ENCODE data around the gene PIK3R5.

Gene PIK3R5

GRCh38 chr17:8836821-8837562, 128.5 kb downstream of the PIK3R5 start:
- in situ Hi-C loops (cut with MboI; ENCODE audit: low sequenced_read_pairs), result no loop called here

DNA sequence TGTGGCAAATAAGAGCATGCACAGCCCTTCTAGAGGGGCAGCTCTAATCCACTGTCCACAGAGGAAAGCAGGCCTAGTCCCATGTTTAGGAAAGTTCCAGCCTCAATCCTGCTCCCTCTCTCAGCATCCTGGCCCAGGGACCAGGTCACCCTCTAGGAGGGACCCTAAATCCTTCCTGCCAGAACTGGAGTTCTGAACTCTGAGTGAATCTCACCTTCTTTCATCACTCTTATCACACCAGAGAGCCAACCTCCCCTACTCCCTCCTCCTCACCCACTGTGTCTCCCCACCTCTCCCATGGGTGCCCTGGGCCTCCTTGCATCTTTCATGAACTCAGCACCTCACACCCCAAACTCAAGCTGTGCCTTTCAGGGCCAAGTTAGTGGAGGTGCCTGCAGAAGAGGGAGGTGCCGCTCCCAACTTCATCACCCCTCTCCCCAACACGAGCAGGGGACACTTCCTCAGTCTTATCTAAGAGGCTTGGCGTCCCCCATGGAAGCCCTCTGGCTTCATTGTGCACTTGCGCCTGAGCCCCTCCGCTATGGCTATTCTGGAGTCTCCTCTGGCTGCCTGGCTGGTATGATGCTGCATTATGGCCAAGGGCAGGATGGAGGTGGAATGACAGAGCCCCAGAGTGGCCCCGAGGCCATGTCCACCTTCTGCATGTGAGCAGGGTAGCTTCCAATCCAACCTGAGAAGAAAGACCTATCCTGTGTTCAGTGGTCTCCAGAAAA, 129.7 kb downstream of the PIK3R5 start:
- in situ Hi-C loops (cut with MboI; ENCODE audit: low sequenced_read_pairs), result no loop called here

DNA sequence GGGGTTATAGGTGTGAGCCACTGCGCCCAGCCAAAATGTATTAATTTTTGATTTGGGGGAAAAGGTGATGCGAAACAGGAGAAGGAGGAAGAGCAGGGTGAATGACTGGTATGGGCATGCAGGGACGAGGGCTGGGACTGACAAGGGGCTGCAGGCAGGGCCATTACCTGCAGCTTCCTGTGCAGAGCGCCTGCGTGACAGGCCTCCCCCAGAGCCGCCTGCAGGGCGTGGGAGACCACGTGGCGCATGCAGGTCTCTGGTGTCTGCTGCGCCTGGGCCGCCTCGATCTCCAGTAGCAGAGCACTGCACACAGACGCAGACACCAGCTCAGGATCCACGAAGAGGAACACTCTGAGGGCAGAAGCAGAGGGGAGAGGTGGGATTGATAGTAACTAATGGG, 130.4 kb downstream of the PIK3R5 start:
- in situ Hi-C loops (cut with MboI; ENCODE audit: low sequenced_read_pairs), result no loop called here

- in situ Hi-C loops (cut with MboI; ENCODE audit: low sequenced_read_pairs), result no loop called here
Observed at GRCh38 chr17:8832711-8833352, 132.7 kb downstream of the PIK3R5 start.

GRCh38 chr17:8831234-8831849, 134.2 kb downstream of the PIK3R5 start:
- in situ Hi-C loops (cut with MboI; ENCODE audit: low sequenced_read_pairs), result no loop called here

- in situ Hi-C loops (cut with MboI; ENCODE audit: low sequenced_read_pairs), result no loop called here
Observed at GRCh38 chr17:8830141-8830540, 135.4 kb downstream of the PIK3R5 start.

- in situ Hi-C loops (cut with MboI; ENCODE audit: low sequenced_read_pairs), result no loop called here
Observed at GRCh38 chr17:8829036-8829941, 136.2 kb downstream of the PIK3R5 start.
